Stimulated activated CD8-positive, alpha-beta memory T cell treated with anti-CD3 and anti-CD28 coated beads, Interleukin-15, amount 100 ng/mL, for 24 hours (primary cell): ENCODE measurements around the gene APOBEC3B.
"Not testable (repeated sequence)": the region's sequence is repeated elsewhere in the genome, so short reads cannot be mapped to it uniquely, and the experiment has no call there.

Source experiments
- DNase-seq: peaks from one replicate; pipeline ENCODE4 v3.0.0-alpha.2; 2020; ENCODE audit warnings: low read depth

APOBEC3B gene

DNA sequence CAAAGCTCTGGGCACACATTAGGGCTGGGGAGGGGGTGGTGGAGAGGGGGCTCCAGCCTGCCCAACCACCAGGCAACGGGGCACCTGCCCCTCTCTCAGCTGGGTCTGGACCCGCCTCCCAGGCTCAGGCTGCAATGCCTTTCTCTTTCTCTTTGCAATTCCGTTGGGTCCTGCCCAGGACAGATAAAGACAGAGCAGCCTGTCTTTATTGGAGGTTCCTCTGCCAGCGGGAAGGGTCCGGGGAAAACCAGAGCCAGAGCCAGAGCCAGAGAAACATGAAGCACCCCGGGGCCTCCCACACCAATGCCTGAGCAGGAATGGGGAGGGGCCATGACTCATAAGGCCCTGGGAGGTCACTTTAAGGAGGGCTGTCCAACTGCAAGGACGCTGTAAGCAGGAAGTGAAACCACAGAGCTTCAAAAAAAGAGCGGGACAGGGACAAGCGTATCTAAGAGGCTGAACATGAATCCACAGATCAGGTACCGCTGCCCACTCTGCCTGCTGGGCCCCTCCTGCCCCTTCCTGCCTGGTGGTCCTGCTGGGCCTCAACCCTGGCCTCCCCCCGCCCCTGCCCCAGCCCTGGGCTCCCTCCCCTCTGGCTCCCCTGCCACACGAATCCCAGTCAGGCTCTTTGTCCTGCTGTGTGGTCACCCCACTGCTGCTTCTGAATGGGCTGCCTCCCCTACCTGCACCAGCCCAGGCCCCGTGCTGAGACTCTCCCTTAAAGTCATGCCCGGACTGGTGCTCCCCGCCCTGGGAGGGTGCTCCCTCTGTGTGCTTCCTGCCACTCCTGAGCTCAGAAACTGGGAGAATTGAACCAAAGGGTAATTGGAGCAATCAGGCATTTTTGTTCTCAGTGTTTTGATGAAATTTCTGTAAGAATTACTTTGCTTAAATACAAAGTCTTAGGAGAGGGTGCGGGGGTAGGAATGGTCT is at the start of gene APOBEC3B:
Gene APOBEC3B, plus strand, starts transcription at position 356 of the 936 bp plus-strand sequence. Its CDS starts 107 bp downstream, at position 463.
- DNase-seq: no peak

DNA sequence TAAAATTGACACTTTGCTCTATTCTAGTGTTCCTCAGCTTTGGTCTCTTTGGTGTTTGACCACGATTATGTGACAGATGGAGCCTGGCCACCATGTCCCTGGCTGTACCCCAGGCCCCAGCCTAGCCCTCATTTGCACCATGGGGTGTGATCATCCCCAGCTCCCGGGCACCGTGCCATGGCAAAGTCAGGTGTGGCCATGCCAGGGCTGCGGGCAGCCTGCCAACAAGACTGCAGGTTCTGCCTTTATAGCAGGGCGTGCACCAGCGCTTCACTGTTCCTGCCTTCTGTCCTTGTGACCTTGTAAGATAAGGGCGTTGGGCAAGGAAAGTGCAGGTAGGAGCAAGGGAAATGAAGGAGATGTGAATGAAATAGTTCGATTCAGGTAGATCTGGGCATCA is 47.1 kb upstream of the APOBEC3B start:
- DNase-seq: no peak

DNA sequence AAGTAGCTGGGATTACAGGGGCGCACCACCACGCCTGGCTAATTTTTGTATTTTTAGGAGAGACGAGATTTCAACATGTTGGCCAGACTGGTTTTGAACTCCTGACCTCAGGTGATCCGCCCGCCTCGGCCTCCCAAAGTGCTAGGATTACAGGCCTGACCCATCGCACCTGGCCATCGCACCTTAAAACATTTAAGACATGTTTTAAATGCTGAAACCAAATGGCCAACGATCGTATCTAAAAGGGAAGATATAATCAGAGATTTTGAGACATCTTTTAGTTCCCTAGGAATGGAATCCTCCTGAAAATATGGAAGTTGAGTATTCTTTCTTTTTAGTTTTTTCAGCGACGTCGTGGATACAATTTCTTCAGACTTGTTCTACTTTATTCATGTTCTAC is 46.5 kb upstream of the APOBEC3B start:
- no peak for DNase-seq

DNA sequence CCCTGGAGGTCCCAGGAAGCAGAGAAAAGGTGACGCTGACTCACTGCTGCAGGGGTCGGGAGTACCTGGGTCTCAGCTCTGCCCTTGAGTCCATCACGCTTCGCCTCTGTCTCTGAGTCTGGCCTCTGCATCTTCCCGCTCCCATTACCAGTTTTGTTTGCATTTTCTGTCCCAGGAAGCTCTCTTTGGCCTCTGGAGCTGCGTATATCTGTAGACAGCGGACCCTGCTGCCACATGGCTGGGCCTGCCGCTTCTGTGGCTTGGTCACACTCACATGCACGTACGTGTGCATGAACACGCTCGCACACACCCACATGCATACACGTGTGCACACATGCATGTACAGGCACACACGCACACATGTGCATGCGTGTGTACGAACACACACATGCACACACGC is 45.6 kb upstream of the APOBEC3B start:
- DNase-seq: no peak

DNA sequence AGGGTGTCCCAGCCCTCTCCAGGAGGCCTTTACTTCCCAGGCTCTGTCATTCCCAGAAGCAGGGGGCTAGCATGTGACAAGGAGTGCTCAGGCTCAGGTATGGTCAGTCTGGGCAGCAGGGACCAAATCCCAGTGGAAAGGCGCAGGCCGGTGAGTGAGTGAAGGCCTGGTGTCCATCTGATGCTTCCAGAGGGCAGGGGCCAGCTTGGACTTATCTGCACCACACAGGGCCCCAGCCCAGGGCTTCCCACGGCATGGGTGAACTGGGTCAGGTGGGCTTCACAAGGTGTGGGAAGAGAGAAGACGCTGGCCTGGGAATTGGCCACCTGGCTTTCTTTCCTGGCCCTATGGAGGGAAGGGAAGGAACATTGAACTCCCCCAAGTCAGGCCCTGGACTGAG is 45.1 kb upstream of the APOBEC3B start:
- DNase-seq: no peak

DNA sequence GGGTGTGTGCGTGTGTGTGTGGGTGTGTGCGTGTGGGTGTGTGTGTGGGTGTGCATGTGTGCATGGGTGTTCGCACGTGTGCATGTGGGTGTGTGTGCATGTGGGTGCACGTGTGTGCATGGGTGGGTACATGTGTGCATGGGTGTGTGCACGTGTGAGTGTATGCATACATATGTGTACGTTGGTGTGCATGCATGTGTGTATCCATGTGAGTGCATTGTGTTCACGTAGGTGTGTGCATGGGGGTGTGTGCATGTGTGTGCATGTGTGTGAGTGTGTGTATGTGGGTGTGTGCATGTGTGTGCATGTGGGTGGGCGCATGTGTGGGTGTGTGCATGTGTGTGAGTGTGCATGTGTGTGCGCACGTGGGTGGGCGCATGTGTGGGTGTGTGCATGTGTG is 44.6 kb upstream of the APOBEC3B start:
- no peak for DNase-seq

DNA sequence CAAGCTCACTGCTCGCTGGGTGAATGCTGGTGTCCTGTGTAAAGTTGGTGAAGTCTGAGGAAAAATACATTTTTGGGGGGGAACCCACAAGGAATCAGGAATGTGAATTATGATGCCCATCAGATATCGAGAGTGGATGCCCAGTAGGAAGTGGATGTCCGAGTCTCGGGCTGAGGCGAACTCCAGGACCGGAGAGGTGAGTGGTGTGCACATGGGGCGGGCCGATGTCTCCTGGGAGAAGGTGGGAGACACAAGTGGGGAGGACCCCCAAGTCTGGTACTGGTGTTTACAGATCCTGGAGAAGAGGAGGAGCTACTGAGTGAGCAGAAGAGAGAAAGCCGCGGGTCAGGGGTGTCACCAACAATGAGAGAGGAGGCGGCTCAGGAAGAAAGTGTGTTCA is 43.9 kb upstream of the APOBEC3B start:
- no peak for DNase-seq

DNA sequence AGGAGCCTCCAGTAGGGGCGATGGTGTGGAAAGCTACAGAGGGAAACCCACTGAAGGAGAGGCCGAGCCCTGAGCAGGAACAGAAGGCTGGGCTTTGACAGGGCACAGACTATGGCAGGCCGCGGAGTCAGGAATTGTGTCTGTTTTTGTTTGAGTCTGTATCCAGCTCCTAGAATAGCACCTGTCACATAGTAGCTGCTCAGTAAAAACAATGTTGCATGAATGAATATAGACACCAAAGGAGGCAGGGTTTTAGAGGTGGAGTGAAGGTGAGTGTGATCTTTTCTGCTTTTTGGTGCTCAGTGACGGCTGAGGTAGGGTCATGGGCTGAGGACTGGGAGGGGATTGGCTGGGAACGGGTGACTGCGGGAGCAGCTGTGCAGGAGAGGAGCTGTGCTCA is 43.2 kb upstream of the APOBEC3B start:
- no peak for DNase-seq

DNA sequence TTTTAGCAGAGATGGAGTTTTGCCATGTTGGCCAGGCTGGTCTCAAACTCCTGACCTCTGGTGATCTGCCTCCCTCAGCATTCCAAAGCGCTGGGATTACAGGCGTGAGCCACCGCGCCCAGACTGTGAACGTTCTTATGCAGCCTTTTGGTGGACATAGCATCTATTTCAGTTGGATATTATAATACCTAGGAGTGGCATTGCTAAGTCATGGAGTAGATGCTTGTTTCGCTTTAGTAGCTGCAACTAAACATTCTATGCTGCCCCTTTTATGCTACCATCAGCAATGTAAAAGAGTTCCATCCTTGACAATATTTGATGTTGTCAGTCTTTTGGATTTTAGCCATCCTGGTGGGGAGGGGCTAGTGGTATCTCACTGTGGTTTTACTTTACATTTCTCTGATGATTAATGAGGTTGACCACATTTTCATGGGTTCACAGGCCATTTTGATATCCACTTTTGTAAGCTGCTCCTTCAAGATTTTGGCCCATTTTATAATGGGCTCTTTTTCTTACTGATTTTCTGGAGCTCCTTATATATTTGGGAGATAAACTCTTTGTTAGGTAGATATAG is 41.2 kb upstream of the APOBEC3B start:
- DNase-seq: no peak

DNA sequence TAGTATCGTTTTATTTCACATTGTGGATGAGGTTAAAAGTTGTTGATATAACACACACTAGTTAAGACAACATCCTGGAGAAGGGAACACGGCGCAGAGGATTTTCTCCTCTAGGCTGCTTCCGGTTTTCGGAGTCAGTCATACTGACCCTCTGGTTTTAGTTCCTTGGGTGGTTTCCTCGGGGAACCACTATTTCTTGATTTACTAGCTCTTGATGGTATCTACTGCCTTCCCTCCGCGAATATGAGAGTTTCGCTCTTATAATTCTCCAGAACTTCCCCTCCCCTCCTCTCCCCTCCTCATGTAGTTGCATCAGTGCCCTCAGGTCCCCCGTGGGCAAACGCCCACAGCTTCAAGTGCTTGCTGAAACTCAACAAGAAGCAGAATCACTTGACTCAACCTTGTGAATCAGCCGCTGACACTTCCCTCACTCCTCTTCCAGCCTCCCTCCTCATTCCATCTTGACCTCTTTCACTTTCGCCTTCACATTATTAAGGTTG is 40.6 kb upstream of the APOBEC3B start:
- no peak for DNase-seq

DNA sequence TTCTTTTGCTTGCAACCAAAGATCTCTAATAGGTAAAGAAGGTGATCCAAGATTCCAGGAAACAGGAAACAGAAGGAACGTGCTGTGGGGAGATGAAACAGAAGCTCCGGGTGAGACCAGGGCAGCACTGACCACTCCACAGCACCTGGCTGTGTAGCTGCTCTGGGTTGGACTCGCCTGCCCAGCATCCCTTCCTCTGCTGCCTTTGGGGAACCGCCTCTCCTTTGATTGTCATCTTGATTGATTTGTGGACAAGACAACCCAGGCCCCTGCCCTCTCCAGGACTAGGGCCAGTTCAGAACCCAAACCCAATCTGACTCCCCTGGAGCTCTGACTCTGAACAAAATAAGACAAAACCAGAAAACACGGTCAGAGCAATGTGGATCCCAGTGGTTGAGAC is 39.4 kb upstream of the APOBEC3B start:
- no peak for DNase-seq

DNA sequence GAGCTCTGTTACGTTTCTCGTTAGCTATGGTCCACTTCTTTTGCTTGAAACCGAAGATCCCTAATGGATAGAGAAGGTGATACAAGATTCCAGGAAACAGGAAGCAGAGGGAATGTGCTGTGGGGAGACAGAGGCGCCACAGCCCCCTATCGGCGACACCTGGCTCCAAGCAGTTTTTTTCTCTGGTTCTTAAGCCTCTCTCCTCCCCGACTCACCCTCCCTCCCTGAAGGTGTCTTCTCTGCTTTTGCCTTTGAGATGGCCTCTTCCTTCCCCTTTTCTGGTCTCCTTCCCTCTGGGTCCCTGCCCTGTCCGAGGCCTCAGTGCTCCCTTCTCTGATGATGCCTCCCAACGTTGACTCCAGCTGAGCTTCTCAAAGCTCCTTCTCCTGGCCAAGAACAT is 38.9 kb upstream of the APOBEC3B start:
- DNase-seq: no peak

DNA sequence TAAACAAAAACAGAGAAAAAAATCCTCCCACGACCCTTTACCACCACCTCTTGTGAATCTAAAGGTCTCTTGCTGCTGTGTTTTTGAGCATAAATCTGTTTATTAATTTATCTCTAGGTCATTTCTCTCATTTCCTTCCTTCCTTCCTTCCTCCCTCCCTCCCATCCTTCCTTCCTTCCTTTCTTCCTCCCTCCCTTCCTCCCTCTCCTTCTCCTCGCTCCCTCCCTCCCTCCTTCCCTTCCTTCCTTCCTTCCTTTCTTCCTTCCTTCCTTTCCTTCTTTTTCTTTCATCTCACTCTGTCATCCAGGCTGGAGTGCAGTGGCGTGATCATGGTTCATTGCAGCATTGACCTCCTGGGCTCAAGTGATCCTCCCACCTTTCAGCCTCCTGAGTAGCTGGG is 38.3 kb upstream of the APOBEC3B start:
- DNase-seq: no peak

DNA sequence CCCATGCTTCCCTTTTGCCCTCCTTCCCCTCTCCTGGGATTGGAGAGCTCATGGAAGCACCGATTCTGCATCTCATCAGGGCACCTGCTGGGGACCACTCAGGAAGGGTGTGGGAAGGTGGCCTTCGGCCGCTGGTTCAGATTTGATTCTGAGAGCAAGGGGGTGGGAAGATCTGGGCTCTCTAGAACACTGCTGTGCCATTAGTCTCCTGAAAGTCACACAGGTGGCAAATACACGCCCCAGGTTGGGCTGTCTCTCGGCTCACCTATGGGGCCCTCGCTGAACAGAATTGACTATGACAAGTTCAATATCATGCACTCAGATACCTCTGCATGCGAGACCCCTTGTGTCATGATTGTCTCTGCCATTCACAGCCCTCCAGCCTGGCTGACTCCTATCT is 37.5 kb upstream of the APOBEC3B start:
- DNase-seq: no peak

DNA sequence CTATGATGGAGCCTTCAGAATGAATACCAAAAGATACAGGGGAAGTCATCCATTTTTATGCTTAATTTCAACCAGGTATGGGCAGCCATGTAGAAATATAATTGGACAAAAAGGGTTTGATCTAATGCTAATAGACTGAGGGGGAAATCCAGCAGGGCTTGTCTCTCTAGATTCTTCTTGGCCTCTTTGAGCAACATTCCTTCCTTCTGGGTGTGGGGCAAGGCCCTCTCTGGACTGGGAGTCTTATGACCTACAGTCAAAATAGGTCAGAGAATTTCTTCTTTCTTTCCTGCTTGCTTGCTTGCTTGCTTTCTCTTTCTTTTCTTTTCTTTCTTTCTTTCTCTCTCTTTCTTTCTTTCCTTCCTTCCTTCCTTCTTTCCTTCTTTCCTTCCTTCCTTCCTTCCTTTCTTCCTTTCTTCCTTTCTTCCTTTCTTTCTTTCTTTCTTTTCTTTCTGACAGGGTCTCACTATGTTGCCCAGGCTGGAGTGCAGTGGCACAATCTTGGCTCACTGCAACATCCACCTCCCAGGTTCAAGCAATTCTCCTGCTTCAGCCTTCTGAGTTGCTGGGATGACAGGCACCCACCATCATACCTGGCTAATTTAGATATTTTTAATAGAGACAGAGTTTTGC is 36.3 kb upstream of the APOBEC3B start:
- not testable (repeated sequence) for DNase-seq

DNA sequence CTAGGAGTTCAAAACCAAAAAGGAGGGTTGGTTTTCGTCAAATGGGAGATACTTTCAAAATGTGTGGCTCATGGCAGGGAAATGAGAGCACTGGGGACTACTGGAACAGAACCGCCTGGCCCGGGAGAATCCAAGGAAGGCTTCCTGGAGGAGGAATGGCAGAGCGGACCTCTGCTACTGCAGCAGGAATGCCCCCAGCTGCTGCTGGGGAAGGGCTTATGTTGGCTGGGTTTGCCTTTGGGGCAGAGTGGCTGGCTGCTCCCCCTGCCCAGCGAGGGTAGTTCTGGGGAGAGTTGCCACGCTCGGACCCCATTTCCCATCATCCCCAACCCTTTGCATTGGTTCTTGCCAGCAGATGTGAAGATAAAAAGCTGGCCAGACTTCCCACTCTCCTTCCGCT is 35.4 kb upstream of the APOBEC3B start:
- DNase-seq: no peak

DNA sequence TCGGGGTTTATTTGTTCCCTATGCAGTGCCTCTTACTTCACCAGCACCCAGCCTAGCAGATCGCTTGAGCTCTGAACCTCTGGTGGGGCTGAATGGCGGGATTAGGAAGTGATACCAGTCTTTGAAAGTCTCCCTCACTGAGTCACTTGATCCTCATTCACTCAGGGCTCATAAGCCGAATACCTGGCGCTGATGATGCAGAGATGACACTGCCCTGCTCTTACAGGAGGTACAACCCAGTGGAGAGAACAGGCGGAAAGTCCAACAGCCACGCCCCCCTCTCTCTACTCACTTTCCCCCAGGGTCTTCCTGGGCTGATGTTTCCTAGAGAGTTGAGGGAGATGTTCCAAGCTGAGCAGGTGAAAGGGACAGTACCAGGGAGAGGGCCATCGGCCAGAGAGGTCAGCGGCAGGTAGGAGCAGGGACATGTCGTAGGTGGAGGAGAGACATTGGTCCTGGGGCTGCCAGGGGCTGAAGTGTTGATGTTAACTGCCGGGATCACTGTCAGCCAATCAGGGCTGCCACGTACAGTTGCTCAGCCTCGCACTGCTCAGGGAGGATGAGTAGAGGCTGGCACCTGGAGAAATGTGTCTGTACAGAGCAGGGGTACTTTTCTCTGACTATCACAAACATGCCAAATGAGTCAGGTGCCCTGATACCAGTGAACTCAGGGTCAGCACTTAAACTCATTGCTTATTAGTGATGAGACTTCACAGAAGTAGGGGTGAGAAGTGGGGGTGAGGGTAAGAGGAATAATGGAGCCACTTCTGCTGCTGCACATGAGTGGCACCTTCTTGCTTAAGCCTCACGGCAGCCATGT is 34.6 kb upstream of the APOBEC3B start:
- DNase-seq: no peak

DNA sequence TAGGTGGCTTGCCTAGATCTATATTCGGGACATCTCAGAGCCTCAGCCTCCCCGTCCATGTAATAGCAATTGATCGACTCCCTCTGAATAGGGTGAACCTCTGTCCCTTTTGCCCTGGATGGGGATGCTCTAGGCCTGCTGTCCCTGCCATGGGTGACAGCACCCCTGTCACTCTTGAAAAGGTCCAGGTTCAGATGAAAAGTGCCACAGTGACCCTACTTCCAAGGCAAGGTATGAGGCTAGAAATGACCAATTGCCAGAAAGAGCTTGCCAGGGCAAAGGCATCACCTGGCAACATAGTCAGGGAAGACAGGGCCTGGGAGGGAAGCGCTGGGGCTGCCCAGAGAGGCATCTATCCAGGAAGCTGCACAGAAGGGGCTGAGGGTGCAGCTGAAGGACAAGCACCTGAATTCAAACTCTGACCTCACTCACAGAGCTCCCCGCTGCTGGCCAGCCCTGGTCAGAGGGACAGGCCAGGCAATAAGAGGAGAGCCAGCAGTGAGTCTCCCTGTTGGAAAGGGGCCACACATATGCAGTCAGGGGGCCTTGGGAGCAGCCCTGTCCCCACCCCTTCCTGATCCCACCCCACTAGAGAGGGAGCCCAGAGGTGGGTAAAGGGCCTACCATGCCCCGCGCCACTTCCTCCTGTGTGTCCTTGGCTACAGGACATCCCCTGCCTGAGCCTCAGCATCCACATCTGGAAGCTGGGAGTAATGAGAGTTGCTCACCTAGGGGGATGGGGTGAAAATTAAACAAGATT is 33.8 kb upstream of the APOBEC3B start:
- no peak for DNase-seq

DNA sequence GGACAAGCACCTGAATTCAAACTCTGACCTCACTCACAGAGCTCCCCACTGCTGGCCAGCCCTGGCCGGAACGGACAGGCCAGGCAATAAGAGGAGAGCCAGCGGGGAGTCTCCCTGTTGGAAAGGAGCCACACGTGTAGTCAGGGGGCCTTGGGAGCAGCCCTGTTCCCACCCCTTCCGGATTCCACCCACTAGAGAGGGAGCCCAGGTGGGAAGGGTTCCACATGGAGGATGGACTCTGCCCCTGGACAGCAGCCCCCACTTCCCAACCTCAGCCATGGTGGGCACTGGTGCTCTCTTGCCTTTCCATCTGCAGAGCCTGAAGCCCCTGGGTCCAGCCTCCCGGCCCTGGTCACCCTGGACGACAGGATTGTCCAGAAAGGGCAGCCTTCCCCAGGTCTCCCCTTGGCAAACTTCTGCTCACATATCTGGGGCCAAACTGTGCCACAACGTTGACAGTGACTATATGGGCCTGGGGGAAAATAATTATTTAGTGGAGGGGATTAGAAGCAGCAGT is 32.2 kb upstream of the APOBEC3B start:
- no peak for DNase-seq

DNA sequence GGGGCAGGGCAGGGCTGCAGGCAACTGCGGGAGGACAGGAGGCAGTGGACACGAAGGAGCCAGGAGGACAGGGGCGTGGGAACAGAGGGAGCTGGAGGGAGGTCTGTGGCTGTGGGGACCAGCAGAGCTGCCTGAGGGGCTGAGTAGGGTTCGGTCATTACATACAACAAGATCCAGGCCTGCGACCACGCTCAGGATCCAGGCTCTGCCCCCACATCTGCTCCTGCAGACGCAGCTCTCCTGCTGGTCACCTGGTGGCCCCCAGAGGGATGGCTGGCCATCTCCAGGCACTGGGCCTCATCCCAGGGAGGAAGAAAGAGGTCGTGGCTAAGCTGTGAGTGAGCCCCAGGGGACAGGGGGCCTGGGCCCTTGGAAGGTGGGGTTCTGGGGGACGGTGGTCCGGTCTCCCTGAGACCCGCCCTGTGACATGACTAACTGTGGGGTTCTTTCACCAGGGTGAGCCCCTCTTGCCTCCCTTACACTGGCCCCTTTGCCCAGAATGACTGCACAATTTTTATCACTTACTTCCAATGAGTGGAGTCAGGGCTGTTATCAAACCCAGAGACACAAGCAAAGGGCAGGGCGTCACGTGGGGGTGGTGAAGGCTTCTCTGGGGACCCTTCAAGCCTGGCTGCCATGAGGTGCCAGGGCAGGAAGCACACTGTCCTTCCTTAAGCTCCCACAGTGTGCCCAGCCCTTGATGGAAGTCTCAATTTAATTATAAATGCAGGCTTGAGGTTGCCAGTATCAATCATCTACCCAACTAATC is 31.4 kb upstream of the APOBEC3B start:
- DNase-seq: no peak
